ENCODE results near the gene KRTAP10-3. TPM values are rescaled to one million over a fixed set of nuclear protein-coding genes. Genes with fewer than 3 reads are reported as not detected.

KRTAP10-3 gene
- total and polyA plus RNA-seq, 11 donors, result not detected

- intact Hi-C loops (cut with DNase I), result loop anchor here in 4 of 10 donors (10.0 kb wide), 3 partner anchors 219 to 279 kb away; no protein-coding TSS in a partner anchor
- H3K4me3 ChIP-seq, result no peak overlapping the region
- H3K36me3 ChIP-seq, result no peaks in the 10 kb centered on the region
- peaks cover 0 to 5% (median 0%) of the 10 kb centered on the region in 12 donors for H3K4me1 ChIP-seq
- H3K9me3 ChIP-seq, result no peaks in the 10 kb centered on the region
- ATAC-seq (no peak), DNase-seq (peak in 2 of 5 donors; percentile 19 to 63)
- no peak overlapping the region for H3K27ac ChIP-seq
- no peak for TF ChIP-seq POLR2A (IDR thresholded peaks at IDR 0.05)
- no peak for TF ChIP-seq CTCF (IDR thresholded peaks at IDR 0.05)
- H3K27me3 ChIP-seq, result peaks cover 0 to 14% (median 0%) of the 10 kb centered on the region in 9 donors
- 86 to 91% (median 88%) methylated on average over 31 to 32 of the region's 32 CpGs for WGBS, 4 donors
These were observed 43.0 kb downstream of the KRTAP10-3 start for GRCh38 chr21:44515359-44516165.

GRCh38 chr21:44514746-44515358 lies 43.7 kb downstream of the KRTAP10-3 start:
- intact Hi-C loops (cut with DNase I), result loop anchor here in 9 of 10 donors (5.0 to 10.0 kb wide), 6 partner anchors 220 to 417 kb away; no protein-coding TSS in a partner anchor
- peaks cover 0 to 17% (median 0%) of the 10 kb centered on the region in 9 donors for H3K27me3 ChIP-seq
- H3K4me1 ChIP-seq, result peaks cover 0 to 9% (median 0%) of the 10 kb centered on the region in 12 donors
- H3K4me3 ChIP-seq, result no peak overlapping the region
- no peak overlapping the region for H3K27ac ChIP-seq
- no peaks in the 10 kb centered on the region for H3K9me3 ChIP-seq
- no peak for ATAC-seq
- 85 to 93% (median 87%) methylated on average over 11 of the region's 11 CpGs for WGBS, 4 donors
- no peaks in the 10 kb centered on the region for H3K36me3 ChIP-seq
- DNase-seq, result peak in 2 of 5 donors; percentile 23 to 54
- no peak for TF ChIP-seq CTCF (IDR thresholded peaks at IDR 0.05)
- TF ChIP-seq POLR2A (IDR thresholded peaks at IDR 0.05), result no peak

GRCh38 chr21:44514218-44514520 lies 44.4 kb downstream of the KRTAP10-3 start:
- Histone ChIP-seq H3K27me3 (peaks cover 0 to 18% (median 0%) of the 10 kb centered on the region in 9 donors), H3K4me3 (no peak overlapping the region), H3K27ac (no peak overlapping the region), H3K36me3 (no peaks in the 10 kb centered on the region), H3K9me3 (no peaks in the 10 kb centered on the region), H3K4me1 (peaks cover 0 to 12% (median 0%) of the 10 kb centered on the region in 12 donors)
- ATAC-seq (no peak), DNase-seq (peak in 1 of 5 donors; percentile 50)
- WGBS, 4 donors, result 89 to 94% (median 91%) methylated on average over 7 of the region's 7 CpGs
- TF ChIP-seq CTCF (IDR thresholded peaks at IDR 0.05) (no peak), POLR2A (IDR thresholded peaks at IDR 0.05) (no peak)
- intact Hi-C loops (cut with DNase I), result loop anchor here in 9 of 10 donors (5.0 to 10.0 kb wide), 6 partner anchors 221 to 418 kb away; no protein-coding TSS in a partner anchor

All from heart left ventricle (tissue), 16 donors.